ENCODE data around the gene TOR2A. TPM values are rescaled to one million over a fixed set of nuclear protein-coding genes. Genes with fewer than 3 reads are reported as not detected.

Gene TOR2A
- total RNA-seq, 1 donor from 2014 or later = 5.5 TPM

- Mint-ChIP-seq H3K36me3 (no peaks in the 10 kb centered on the region), H3K27ac (no peak overlapping the region), H3K9me3 (no peaks in the 10 kb centered on the region), H3K27me3 (ENCODE audit: insufficient read depth, low read depth) (peaks cover 5% of the 10 kb centered on the region), H3K4me3 (no peak overlapping the region), H3K4me1 (peaks cover 11% of the 10 kb centered on the region)
- Histone ChIP-seq H3K4me1 (peaks cover 7% of the 10 kb centered on the region), H2AFZ (replicated peaks) (no peak overlapping the region), H3K9ac (no peak overlapping the region), H3K27ac (no peak overlapping the region), H3K36me3 (no peaks in the 10 kb centered on the region), H3K79me2 (ENCODE audit: low read depth) (no peaks in the 10 kb centered on the region), H3K4me2 (no peak overlapping the region), H3F3A (ENCODE audit: low read depth) (peaks cover 16% of the 10 kb centered on the region), H3K9me3 (ENCODE audit: low read depth) (no peaks in the 10 kb centered on the region), H3K4me3 (no peak overlapping the region), H4K20me1 (ENCODE audit: low read depth) (no peaks in the 10 kb centered on the region), H3K27me3 (no peaks in the 10 kb centered on the region)
- no peak for DNase-seq (ENCODE audit: low spot score)
- TF ChIP-seq CTCF (IDR thresholded peaks at IDR 0.05) (no peak), EZH2 (IDR thresholded peaks at IDR 0.05) (no peak), EZH2phosphoT487 (IDR thresholded peaks at IDR 0.05) (no peak)
These were observed 34.4 kb downstream of the TOR2A start for GRCh38 chr9:127700594-127701255.

GRCh38 chr9:127700140-127700539 lies 35.0 kb downstream of the TOR2A start:
- no peaks in the 10 kb centered on the region for H3K79me2 ChIP-seq (ENCODE audit: low read depth)
- Mint-ChIP-seq H3K36me3 (no peaks in the 10 kb centered on the region), H3K27me3 (ENCODE audit: insufficient read depth, low read depth) (peaks cover 5% of the 10 kb centered on the region), H3K4me3 (peak overlapping the region; percentile 30), H3K27ac (no peak overlapping the region), H3K4me1 (peaks cover 7% of the 10 kb centered on the region), H3K9me3 (no peaks in the 10 kb centered on the region)
- DNase-seq (ENCODE audit: low spot score) = no peak
- no peaks in the 10 kb centered on the region for H3K9me3 ChIP-seq (ENCODE audit: low read depth)
- no peak overlapping the region for H3K9ac ChIP-seq
- H3K4me1 ChIP-seq = peaks cover 1% of the 10 kb centered on the region
- no peak overlapping the region for H3K4me3 ChIP-seq
- TF ChIP-seq EZH2 (IDR thresholded peaks at IDR 0.05) (no peak), EZH2phosphoT487 (IDR thresholded peaks at IDR 0.05) (no peak), CTCF (IDR thresholded peaks at IDR 0.05) (no peak)
- H2AFZ ChIP-seq (replicated peaks) = no peak overlapping the region
- H3K27ac ChIP-seq = no peak overlapping the region
- H4K20me1 ChIP-seq (ENCODE audit: low read depth) = no peaks in the 10 kb centered on the region
- H3K27me3 ChIP-seq = no peaks in the 10 kb centered on the region
- H3F3A ChIP-seq (ENCODE audit: low read depth) = peaks cover 18% of the 10 kb centered on the region
- H3K4me2 ChIP-seq = no peak overlapping the region
- H3K36me3 ChIP-seq = no peaks in the 10 kb centered on the region

DNA sequence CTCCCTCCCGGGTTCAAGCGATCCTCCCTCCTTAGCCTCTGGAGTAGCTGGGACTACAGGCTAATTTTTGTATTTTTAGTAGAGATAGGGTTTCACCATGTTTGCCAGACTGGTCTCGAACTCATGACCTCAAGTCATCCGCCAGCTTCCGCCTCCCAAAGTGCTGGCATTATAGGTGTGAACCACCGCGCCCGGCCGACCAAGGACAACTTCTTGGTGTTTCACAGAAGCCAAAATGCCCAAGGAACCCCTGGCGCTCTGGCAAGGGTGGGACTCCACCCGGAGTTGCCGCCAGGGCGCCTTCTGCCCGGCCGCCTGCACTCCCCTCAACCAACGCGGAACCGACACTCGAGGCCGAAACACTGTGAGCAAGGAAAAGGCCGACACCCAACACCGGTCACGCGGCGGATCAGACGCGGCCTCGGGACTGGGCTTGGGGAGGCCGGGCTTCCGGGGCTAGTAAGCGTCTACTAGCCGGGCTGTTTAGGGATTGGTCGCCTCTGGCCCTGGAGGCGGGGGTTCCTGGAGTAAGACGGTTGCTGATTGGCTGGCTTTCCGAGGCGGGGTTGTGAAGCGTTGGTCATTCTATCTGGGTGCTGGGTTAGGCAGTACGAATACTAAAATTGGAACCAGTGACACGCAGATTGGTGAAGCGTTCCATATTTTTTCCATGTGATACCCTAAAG lies 36.0 kb downstream of the TOR2A start:
- Histone ChIP-seq H3K4me2 (peak overlapping the region; percentile 69), H3K9ac (no peak overlapping the region), H3K36me3 (no peaks in the 10 kb centered on the region), H3K27me3 (no peaks in the 10 kb centered on the region), H2AFZ (replicated peaks) (peak overlapping the region; percentile 83), H3F3A (ENCODE audit: low read depth) (peaks cover 18% of the 10 kb centered on the region), H3K4me1 (no peaks in the 10 kb centered on the region), H3K79me2 (ENCODE audit: low read depth) (no peaks in the 10 kb centered on the region), H3K9me3 (ENCODE audit: low read depth) (no peaks in the 10 kb centered on the region), H3K4me3 (peak overlapping the region; percentile 36), H3K27ac (no peak overlapping the region), H4K20me1 (ENCODE audit: low read depth) (no peaks in the 10 kb centered on the region)
- Mint-ChIP-seq H3K27me3 (ENCODE audit: insufficient read depth, low read depth) (peaks cover 5% of the 10 kb centered on the region), H3K27ac (no peak overlapping the region), H3K9me3 (no peaks in the 10 kb centered on the region), H3K4me3 (peak overlapping the region; percentile 75), H3K36me3 (no peaks in the 10 kb centered on the region), H3K4me1 (peaks cover 3% of the 10 kb centered on the region)
- DNase-seq (ENCODE audit: low spot score) = peak; percentile 97
- TF ChIP-seq EZH2 (IDR thresholded peaks at IDR 0.05) (no peak), CTCF (IDR thresholded peaks at IDR 0.05) (peak; percentile 10)

All from neural progenitor cell (in vitro differentiated cells).